IPS DF 19.7 (cell line): ENCODE measurements around the gene DDX54.
"Not testable (repeated sequence)": the region's sequence is repeated elsewhere in the genome, so short reads cannot be mapped to it uniquely, and the experiment has no call there.

Experiments used
- DNase-seq: peaks from one replicate; pipeline ENCODE4 v3.0.0-alpha.2; 2013; ENCODE audit warnings: low read depth, low spot score

DDX54 gene

DNA sequence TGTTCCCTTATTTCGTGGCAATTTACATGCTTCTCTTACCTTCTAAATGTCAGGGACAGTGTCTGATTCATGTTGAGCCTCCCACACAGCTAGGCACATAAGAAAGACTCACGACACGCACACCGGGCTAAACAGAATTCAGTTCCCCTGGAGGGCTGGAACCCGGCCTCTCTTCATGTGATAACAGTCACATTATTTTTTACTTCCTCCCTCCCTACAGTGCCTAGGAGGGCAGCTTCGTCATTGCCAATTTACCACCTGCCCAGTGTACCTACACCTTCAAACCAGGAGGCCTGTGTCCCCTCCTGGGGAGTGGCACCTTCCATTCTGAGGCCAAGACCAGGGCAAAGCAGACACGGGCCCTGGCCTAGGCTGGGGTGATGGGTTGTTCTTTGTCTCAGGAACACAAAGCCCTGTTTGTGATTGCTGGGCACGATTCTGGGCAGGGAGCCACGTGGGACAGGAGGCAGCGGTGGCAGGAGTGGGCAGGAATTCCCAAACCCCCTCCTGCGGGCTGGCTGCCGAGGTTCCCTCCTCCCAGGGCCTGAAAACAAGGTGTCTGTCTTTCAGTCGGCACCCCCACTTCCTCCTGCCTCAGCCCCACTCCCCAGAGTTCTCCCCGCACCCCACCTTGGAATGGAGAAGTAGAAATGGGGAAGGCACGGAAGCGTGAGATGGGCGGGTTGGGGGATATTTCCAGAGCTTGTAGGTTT, 42.9 kb downstream of the DDX54 start:
- no peak for DNase-seq

DNA sequence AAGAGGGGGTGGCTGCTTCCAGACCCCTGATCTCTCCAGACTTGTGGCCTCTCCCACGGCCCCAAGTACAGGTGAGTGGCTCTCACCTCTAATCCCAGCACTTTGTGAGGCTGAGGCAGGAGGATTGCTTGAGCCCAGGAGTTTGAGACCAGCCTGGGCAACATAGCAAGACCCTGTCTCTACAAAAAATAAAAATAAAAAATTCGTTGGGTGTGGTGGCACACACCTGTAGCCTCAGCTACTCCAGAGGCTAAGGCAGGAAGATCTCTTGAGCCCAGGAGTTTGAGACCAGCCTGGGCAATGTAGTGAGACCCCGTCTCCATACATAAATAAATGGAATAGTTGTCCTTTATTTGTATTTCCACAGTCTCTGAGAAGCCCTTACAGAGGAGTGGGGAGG, 43.6 kb downstream of the DDX54 start:
- not testable (repeated sequence) for DNase-seq

DNA sequence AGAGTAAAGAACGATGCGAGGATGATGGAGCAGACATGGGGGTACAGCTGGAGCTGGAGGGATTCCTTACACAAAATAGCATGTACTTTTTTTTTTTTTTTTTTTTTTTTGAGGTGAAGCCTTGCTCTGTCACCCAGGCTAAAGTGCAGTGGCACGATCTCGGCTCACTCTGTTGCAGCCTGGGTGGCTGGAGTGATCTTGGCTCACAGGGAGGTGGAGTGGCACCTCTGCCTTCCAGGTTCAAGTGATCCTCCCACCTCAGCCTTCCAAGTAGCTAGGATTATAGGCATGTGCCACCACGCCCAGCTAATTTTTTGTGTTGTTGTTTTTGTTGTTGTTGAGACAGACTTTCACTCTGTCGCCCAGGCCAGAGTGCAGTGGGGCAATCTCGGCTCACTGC, 44.6 kb downstream of the DDX54 start:
- DNase-seq: no peak

- DNase-seq: no peak
These were observed 46.5 kb downstream of the DDX54 start for GRCh38 chr12:113138826-113139225.

GRCh38 chr12:113137861-113138783, 47.2 kb downstream of the DDX54 start:
- no peak for DNase-seq

DNA sequence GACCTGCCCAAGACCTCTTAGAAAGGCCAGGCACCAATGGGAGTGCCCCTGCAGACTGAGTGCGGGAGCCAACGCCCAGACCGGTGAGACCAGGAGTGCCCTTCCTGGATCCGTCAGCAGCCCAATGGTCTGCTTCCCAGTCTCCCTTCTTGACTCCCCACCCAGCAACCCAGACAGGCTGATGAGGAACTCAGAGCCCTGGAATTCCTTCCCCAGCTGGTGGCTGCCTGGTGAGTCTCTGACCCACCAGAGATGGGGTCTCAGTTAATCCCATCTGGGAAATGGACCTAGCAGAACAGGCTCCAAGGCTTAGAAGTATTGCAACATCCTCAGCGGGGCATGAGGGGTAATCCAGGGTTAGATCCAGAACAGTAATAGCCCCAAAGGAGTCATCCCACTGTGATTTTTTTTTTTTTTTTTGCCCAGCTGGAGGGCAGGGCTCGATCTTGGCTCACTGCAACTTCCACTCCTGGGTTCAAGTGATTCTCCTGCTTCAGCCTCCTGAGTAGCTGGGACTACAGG, 48.2 kb downstream of the DDX54 start:
- DNase-seq: no peak

DNA sequence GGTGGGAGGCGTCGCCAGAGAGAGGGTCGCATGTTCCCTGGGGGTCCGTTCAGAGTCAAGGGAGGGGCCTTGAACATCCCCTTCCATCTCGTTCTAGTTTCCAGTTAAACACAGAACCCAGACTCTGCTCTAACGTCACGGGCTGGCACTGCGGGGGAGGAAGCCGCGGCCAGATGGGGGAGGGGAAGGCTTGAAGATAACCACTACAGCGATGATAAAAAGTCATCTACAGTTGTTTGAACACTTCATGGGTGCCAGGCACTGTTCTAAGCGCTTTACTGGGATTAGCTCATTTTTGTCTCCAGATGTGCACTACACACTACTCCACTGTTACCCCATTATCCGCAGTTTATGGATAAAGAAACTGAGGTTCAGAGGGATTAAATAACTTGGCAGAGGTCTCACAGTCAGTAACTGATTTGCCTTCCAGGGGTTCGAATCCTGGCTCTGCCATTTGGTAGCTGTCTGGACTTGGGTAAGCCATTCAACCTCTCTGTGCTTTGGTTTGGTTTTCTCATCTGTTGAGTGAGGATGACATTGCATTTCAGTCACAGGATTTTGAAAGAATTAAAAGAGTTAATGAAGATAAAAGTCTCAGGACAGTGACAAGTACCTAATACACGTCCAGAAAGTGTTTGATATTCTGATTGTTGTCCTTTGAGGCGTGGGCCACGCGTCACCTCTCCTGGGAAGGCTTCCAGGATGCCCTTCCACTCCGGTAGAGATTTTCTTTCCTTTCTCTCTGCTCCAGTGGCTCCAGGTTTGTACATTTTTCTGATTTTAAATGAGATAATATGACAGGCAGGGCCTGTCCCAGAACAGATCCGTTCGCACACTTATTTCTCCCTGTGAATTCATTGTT, 48.9 kb downstream of the DDX54 start:
- DNase-seq: no peak

DNA sequence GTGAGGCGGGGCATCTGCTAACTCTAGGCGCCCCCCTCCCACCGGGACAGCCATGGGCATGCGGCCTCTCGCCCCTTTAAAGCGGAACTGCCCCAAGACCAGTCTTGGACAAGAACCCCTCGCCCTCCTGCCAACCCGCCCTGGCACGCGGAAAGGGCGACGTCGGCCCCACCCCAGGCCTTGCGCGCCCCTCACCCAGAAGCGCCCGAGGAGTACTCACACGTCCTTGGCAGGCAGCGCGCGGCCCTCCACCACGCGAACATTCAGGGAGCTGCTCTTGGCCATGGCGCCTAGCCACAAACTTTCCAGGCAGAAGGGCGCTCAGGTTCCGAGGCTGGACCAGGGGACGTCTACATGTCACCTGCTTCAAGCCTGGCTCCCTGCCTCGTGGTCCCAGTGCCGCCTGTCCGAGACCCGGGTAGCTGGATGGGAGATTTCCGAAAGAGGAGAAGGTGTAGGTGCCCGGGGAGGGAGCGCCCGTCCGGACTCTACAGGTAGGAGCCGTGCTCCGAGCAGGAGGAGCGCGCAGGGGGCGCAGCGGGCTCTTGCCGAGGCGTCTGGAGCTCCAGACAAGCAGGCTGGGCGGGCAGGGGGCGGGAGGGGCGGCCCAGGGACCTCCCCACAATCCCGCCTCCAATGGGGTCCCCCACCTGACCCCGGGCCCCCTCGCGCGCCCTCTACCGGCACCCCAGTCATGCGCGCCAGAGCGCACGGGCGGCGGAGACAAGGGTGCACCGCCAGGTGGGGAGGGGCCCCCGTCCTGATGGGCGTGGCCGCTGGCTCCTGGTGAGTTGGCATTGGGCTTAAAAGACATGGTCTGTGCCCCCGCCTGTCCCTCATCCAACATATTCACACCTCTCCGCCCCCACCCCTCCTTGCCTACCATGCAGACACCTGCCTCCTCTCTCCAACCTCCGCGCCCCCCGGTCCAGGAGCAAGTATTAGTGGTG, 49.8 kb downstream of the DDX54 start, which contains the start of gene RASAL1:
Gene RASAL1 (minus strand): TSS at position 584 of the 950 bp plus-strand sequence. CDS start 299 bp downstream, at position 285.
- DNase-seq: no peak

- DNase-seq: no peak
These were observed 50.7 kb downstream of the DDX54 start for GRCh38 chr12:113134521-113134951.

DNA sequence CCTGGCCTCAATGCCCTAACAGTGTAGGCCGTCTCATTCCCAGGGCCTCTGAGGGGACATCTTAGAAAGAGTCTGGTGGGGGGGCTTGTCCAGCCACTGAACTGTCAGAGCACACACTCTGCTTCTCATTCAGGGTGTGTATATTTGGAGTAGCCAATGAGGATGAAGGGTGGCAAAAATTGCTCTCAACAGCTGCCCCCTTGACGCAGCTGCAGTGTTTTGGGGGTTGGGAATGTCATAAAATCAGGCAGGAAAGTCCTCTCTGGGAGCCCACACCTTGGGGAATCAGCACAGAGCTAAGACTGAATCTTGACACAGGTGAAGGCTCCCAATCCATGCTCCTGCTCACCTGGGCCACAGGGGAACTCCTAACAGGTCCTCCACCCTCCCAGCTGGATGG, 51.2 kb downstream of the DDX54 start:
- no peak for DNase-seq

DNA sequence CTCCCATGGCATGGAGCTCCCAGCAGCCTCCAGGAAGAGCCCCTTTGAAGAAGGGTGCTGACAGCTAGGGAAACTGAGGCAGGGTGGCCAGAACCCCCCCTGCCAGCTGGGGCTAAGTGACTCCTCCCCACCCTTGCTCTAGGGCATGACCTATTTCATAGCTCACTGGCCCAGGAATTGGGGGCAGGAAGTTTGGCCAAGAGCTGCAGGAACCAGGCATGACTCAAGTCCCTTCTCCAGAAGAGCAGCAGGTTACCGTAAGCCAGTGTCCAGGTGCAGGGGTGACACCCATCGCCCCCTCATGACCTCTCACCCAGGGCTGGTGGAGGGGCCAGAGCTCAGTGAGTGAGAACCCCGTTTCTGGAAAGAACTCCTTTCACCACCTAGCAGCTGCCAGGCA, 51.6 kb downstream of the DDX54 start:
- DNase-seq: no peak

- no peak for DNase-seq
These were observed 52.2 kb downstream of the DDX54 start for GRCh38 chr12:113133036-113133435.

DNA sequence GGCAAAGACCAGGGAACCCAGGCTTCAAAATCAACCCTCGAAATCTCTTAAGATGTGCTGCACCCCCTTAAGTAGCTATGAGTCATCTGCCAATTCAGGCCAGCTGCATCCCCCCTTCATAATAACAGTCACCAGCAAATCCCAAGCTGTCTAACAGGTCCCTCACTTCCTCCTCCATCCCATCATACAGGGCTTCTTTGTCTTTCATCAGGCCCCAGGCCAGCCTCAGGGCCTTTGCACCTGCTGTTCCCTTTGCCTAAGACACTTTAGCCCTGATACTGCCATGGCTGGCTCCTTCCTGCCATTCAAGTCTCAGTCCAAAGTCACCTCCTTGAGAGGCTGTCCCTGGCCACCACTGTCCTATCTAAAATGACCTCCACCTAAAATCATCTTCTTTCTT, 53.7 kb downstream of the DDX54 start:
- no peak for DNase-seq

- DNase-seq: no peak
These were observed 54.7 kb downstream of the DDX54 start for GRCh38 chr12:113130457-113131135.

DNA sequence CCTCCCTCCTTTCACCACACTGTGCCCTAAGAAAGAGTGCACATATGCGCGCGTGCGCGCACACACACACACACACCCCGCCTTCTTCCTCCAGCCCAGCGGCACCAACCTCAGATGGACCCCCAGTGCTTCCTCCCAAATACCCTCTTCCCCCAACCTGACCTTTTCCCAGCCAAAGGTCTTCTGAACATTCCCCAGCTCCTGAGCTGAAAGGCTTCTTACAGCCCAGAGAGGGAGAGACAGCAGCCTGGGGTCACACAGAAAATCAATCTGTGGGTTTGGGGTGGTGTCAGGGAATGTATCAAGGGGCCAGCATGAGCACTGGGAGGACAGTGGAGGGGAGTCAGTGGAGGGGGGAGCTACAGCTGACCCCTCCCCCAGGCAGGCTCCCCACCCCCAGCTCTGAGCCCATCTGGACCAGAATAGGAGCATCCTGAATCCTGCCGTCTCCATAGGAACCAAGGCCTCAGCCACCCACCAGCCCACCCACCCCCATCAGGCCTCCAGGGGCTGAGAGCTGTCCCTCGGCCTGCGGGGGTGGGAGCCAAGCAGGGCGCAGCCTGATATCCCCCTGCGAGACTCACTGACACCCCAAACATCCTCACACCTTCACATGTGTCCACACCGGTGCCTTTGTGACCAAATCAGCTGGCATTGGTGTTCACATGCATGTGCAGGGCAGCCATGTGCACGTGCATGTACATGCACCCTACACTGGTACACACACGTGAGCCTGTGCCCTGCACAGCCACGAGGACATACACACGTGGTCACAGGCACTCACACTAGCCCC, 55.4 kb downstream of the DDX54 start:
- DNase-seq: no peak

DNA sequence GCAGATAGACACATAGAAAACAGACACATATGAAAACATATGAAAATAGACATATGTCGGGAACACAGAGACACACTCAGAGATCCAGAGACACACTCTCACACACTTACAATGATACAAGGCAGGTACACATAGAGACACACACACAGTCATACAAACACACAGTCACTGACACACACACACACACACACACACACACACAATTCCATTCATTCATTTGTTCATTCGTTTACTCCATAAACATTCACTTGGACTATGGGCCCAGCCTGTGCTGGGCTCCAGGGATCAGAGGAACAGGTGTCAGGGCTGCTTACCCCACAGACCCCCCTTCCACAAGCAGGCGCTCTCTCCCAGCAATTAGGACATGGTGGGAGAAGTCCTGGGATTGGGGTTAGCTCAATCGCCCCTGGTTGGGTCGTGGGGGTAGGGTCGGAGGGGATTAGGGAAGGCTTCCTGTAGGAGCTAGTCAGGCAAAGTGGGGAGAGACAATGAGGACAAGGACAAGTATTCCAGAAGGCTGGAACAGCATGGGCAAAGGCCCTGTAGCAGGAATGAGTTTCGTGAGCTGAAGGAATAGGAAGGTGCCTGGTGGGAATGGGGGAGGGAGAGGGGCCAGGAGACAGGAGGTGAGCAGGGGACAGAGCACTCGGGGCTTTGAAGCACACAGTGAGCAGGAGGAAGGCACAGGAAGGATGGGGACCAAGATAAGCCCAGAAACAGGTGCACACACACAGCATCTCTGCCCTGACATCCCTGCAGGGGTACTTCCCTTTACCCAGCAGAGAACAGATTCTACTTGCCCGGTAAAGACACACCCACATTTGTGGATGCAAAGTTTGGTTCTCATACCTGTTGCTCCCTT, 56.2 kb downstream of the DDX54 start:
- no peak for DNase-seq

DNA sequence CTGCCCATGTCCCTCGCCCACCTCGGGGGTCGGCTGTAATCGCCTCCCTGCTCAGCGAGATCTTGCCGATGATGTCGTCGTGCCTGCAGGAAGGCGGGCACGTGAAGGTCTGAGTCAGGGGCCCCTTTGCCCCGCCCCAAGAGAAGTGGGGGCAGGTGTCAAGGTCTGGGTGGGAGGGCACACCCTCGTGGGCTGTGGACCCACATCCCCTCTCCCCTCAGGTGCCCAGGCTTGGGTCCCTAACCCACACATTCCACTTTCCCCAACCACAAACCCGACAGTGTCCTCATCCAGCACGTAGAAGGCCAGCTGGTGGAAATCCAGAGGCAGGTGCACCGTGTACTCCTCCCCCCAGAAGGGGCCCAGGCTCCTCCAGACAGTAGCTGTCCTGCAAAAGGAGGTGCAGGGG, 57.5 kb downstream of the DDX54 start:
- no peak for DNase-seq
